Effector memory CD4-positive, alpha-beta T cell (primary cell): ENCODE results near the gene MAIP1.

Source experiments
- DNase-seq, 3 donors: peaks; one replicate each; pipeline ENCODE4 v3.0.0-alpha.2; 2020
- H3K27ac ChIP-seq: 2 replicates; pipeline ENCODE4 v1.7.0; 2013; ENCODE audit warnings: mild to moderate bottlenecking, low read length, moderate library complexity; ENCODE audit not compliant: insufficient read depth, poor library complexity, severe bottlenecking
- H3K27me3 ChIP-seq: replicated peaks from 2 replicates; pipeline ENCODE4 v1.7.0; 2013; ENCODE audit warnings: mild to moderate bottlenecking, low read length; ENCODE audit not compliant: insufficient read depth, control insufficient read depth, poor library complexity, severe bottlenecking
- H3K36me3 ChIP-seq: 2 replicates; pipeline ENCODE4 v1.7.0; 2013; ENCODE audit warnings: mild to moderate bottlenecking, low read length, moderate library complexity; ENCODE audit not compliant: control insufficient read depth, insufficient read depth
- H3K4me1 ChIP-seq: 2 replicates; pipeline ENCODE4 v1.7.0; 2013; ENCODE audit warnings: low read length, mild to moderate bottlenecking; ENCODE audit not compliant: control insufficient read depth, insufficient read depth, poor library complexity, severe bottlenecking
- H3K4me3 ChIP-seq: 2 replicates; pipeline ENCODE4 v1.7.0; 2013; ENCODE audit warnings: low read length, low read depth, mild to moderate bottlenecking; ENCODE audit not compliant: insufficient read depth, poor library complexity, severe bottlenecking
- H3K9me3 ChIP-seq: 2 replicates; pipeline ENCODE4 v1.7.0; 2013; ENCODE audit warnings: mild to moderate bottlenecking, low read length, moderate library complexity; ENCODE audit not compliant: control insufficient read depth

Gene MAIP1

GRCh38 chr2:199973703-199974102, 18.3 kb downstream of the MAIP1 start:
- no peak for DNase-seq
- Histone ChIP-seq H3K4me1 (no peaks in the 10 kb centered on the region), H3K27ac (no peak overlapping the region), H3K36me3 (peaks cover 3% of the 10 kb centered on the region), H3K27me3 (no peaks in the 10 kb centered on the region), H3K4me3 (no peak overlapping the region), H3K9me3 (no peaks in the 10 kb centered on the region)

- DNase-seq: no peak
- H3K4me1 ChIP-seq: no peaks in the 10 kb centered on the region
- no peaks in the 10 kb centered on the region for H3K9me3 ChIP-seq
- peaks cover 3% of the 10 kb centered on the region for H3K36me3 ChIP-seq
- no peak overlapping the region for H3K27ac ChIP-seq
- no peaks in the 10 kb centered on the region for H3K27me3 ChIP-seq
- no peak overlapping the region for H3K4me3 ChIP-seq
Observed at GRCh38 chr2:199975273-199975895, 20.0 kb downstream of the MAIP1 start.

DNA sequence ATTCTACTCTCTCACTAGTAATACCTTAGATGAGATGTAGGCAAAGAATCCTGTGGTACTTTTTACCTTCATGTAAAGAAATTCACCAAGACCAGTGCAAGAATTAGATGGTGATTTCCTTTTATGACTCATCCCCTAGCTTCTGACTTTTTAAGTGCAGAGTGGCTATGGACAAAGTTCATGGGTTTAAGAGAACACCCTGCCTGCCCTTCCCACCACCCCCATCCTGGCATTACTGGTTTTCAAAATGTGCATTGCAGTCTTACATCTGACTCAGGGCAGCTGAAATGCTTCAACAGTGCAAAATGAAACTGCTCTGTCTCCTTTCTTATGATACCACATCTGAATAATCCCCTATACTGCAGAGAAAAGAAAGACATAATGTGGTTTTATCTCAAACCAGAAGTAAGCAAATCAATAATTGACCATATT, 22.6 kb downstream of the MAIP1 start:
- no peak overlapping the region for H3K27ac ChIP-seq
- no peaks in the 10 kb centered on the region for H3K27me3 ChIP-seq
- H3K9me3 ChIP-seq: no peaks in the 10 kb centered on the region
- H3K36me3 ChIP-seq: peaks cover 3% of the 10 kb centered on the region
- H3K4me1 ChIP-seq: no peaks in the 10 kb centered on the region
- no peak for DNase-seq
- H3K4me3 ChIP-seq: no peak overlapping the region

DNA sequence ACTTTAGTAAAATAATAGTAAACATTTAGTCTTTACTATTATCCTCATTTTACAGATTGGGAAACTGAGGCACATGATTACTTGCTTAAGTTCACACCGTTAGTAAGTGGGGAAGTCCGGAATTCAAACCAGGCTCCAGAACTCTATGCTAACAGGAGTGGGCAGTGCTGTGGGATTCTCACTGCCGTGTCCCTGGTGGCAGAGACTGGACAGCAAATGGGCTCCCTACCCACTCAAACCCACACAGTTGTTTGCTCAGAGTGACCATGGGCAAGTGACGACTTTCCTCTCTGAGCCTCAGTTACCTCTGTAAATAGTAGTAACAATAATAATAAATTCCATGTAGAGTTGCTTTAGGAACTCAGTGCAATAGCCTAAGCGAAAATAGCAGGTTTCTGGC, 24.0 kb downstream of the MAIP1 start:
- H3K9me3 ChIP-seq: no peaks in the 10 kb centered on the region
- DNase-seq: no peak
- no peaks in the 10 kb centered on the region for H3K4me1 ChIP-seq
- H3K27me3 ChIP-seq: no peaks in the 10 kb centered on the region
- no peak overlapping the region for H3K4me3 ChIP-seq
- H3K36me3 ChIP-seq: peaks cover 3% of the 10 kb centered on the region
- H3K27ac ChIP-seq: no peak overlapping the region

- Histone ChIP-seq H3K36me3 (no peaks in the 10 kb centered on the region), H3K27ac (no peak overlapping the region), H3K9me3 (no peaks in the 10 kb centered on the region), H3K27me3 (no peaks in the 10 kb centered on the region), H3K4me1 (no peaks in the 10 kb centered on the region), H3K4me3 (no peak overlapping the region)
- DNase-seq: peak; percentile 50 to 75 (median 59)
Observed at GRCh38 chr2:199979832-199980628, 24.6 kb downstream of the MAIP1 start.

- Histone ChIP-seq H3K4me1 (no peaks in the 10 kb centered on the region), H3K36me3 (no peaks in the 10 kb centered on the region), H3K4me3 (no peak overlapping the region), H3K27me3 (no peaks in the 10 kb centered on the region), H3K27ac (no peak overlapping the region), H3K9me3 (no peaks in the 10 kb centered on the region)
- DNase-seq: no peak
Observed at GRCh38 chr2:199982126-199982843, 26.9 kb downstream of the MAIP1 start.

DNA sequence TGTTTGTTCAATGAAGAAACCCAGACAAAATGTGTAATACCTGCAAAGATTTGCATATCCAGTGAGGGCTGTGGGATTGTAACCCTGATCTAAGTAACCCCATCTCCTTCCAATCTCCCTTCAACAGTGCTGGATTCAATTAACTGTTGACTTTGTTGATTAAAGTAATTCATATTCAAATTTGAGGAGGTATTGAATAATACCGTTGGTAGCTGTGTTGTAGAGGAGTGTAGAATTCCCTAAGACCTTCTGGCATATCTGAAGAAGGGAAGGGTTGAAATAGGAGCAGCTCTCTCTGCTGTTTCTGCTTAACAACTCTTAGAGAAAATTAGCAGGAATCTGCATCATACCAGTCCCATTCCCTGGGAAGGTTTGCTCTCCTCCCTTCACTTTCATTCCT, 28.2 kb downstream of the MAIP1 start:
- no peaks in the 10 kb centered on the region for H3K36me3 ChIP-seq
- no peak overlapping the region for H3K27ac ChIP-seq
- H3K4me3 ChIP-seq: no peak overlapping the region
- H3K27me3 ChIP-seq: no peaks in the 10 kb centered on the region
- DNase-seq: no peak
- no peaks in the 10 kb centered on the region for H3K4me1 ChIP-seq
- no peaks in the 10 kb centered on the region for H3K9me3 ChIP-seq

- Histone ChIP-seq H3K27me3 (no peaks in the 10 kb centered on the region), H3K4me1 (no peaks in the 10 kb centered on the region), H3K36me3 (no peaks in the 10 kb centered on the region), H3K9me3 (no peaks in the 10 kb centered on the region), H3K27ac (no peak overlapping the region), H3K4me3 (no peak overlapping the region)
- no peak for DNase-seq
Observed at GRCh38 chr2:199984159-199984558, 28.8 kb downstream of the MAIP1 start.

GRCh38 chr2:199984755-199985154, 29.4 kb downstream of the MAIP1 start:
- DNase-seq: no peak
- Histone ChIP-seq H3K4me1 (no peaks in the 10 kb centered on the region), H3K4me3 (no peak overlapping the region), H3K36me3 (no peaks in the 10 kb centered on the region), H3K27me3 (no peaks in the 10 kb centered on the region), H3K9me3 (no peaks in the 10 kb centered on the region), H3K27ac (no peak overlapping the region)
